KOPT-K1 (cell line): ENCODE data around the gene NR2F2.

Source experiments
- H3K27ac ChIP-seq: fragments of 200-600 bp; sonication (generic); 2 replicates; pipeline ENCODE4 v1.5.1; 2016; ENCODE audit warnings: antibody characterized with exemption, mild to moderate bottlenecking, low read depth, low read length; ENCODE audit not compliant: poor library complexity, severe bottlenecking
- H3K36me3 ChIP-seq: fragments of 200-600 bp; sonication (generic); 2 replicates; pipeline ENCODE4 v1.5.1; 2017; ENCODE audit warnings: antibody characterized with exemption, mild to moderate bottlenecking, low read length, moderate library complexity; ENCODE audit not compliant: insufficient read depth
- H3K9me3 ChIP-seq: fragments of 200-600 bp; sonication (generic); 2 replicates; pipeline ENCODE4 v1.5.1; 2017; ENCODE audit warnings: antibody characterized with exemption, low read length, mild to moderate bottlenecking; ENCODE audit not compliant: insufficient read depth, poor library complexity, severe bottlenecking

The NR2F2 gene

GRCh38 chr15:96349857-96350720, 19.6 kb downstream of the NR2F2 start:
- Histone ChIP-seq H3K27ac (no peak overlapping the region), H3K9me3 (no peaks in the 10 kb centered on the region), H3K36me3 (no peaks in the 10 kb centered on the region)

GRCh38 chr15:96350934-96351724, 20.6 kb downstream of the NR2F2 start:
- Histone ChIP-seq H3K9me3 (no peaks in the 10 kb centered on the region), H3K36me3 (no peaks in the 10 kb centered on the region), H3K27ac (no peak overlapping the region)

GRCh38 chr15:96351761-96352603, 21.5 kb downstream of the NR2F2 start:
- no peak overlapping the region for H3K27ac ChIP-seq
- H3K36me3 ChIP-seq = no peaks in the 10 kb centered on the region
- H3K9me3 ChIP-seq = no peaks in the 10 kb centered on the region

- Histone ChIP-seq H3K36me3 (no peaks in the 10 kb centered on the region), H3K9me3 (no peaks in the 10 kb centered on the region), H3K27ac (no peak overlapping the region)
These were observed 22.3 kb downstream of the NR2F2 start for GRCh38 chr15:96352604-96353405.

GRCh38 chr15:96353416-96353929, 23.0 kb downstream of the NR2F2 start:
- H3K36me3 ChIP-seq = no peaks in the 10 kb centered on the region
- no peaks in the 10 kb centered on the region for H3K9me3 ChIP-seq
- no peak overlapping the region for H3K27ac ChIP-seq

GRCh38 chr15:96353930-96354730, 23.6 kb downstream of the NR2F2 start:
- Histone ChIP-seq H3K27ac (no peak overlapping the region), H3K36me3 (no peaks in the 10 kb centered on the region), H3K9me3 (no peaks in the 10 kb centered on the region)

- Histone ChIP-seq H3K9me3 (no peaks in the 10 kb centered on the region), H3K27ac (no peak overlapping the region)
These were observed 24.4 kb downstream of the NR2F2 start for GRCh38 chr15:96354731-96355567.

GRCh38 chr15:96355568-96356187, 25.2 kb downstream of the NR2F2 start:
- H3K9me3 ChIP-seq = no peaks in the 10 kb centered on the region
- H3K36me3 ChIP-seq = no peaks in the 10 kb centered on the region
- H3K27ac ChIP-seq = no peak overlapping the region

More at GRCh38 chr15:96354731-96355567, 24.4 kb downstream of the NR2F2 start:
- H3K36me3 ChIP-seq = no peaks in the 10 kb centered on the region

GRCh38 chr15:96356494-96357455, 26.3 kb downstream of the NR2F2 start:
- no peaks in the 10 kb centered on the region for H3K9me3 ChIP-seq
- no peaks in the 10 kb centered on the region for H3K36me3 ChIP-seq
- no peak overlapping the region for H3K27ac ChIP-seq

- no peaks in the 10 kb centered on the region for H3K36me3 ChIP-seq
- no peaks in the 10 kb centered on the region for H3K9me3 ChIP-seq
- H3K27ac ChIP-seq = no peak overlapping the region
These were observed 27.7 kb downstream of the NR2F2 start for GRCh38 chr15:96358001-96358801.
